ENCODE measurements around the gene SCCPDH.

The SCCPDH gene

DNA sequence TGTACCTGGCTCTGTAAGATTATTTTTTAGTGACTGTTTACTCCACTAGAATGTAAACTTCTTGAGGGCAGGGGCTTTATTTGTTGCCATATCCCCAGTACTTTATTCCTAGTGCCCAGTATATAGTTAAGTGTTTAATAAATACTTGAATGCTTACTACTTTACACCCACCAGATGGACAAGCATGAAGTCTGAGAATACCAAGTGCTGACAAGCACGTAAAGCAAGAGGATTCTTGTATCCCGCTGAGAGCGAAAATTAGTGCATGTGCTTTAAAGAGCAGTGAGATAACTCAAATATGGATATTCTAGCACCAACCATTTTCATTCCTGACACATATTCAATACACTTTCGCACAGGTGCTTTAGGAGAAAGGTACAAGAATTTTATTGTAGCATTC is 1.5 kb upstream of the SCCPDH start:
- H3K79me2 ChIP-seq (ENCODE audit: control insufficient read depth, low read length): peaks cover 31% of the 10 kb centered on the region
- H3K9me2 ChIP-seq (replicated peaks; ENCODE audit: control insufficient read depth, low read length): no peaks in the 10 kb centered on the region
- H3K27me3 ChIP-seq (ENCODE audit: control insufficient read depth, low read length): no peaks in the 10 kb centered on the region
- H3K4me1 ChIP-seq (ENCODE audit: control insufficient read depth, low read length): peaks cover 19% of the 10 kb centered on the region
- H3F3A ChIP-seq (ENCODE audit: control insufficient read depth, insufficient read depth): peaks cover 5% of the 10 kb centered on the region; the same call in 1 of the 2 replicates
- no peak overlapping the region for H3K27ac ChIP-seq (ENCODE audit: low read depth, low read length)
- TF ChIP-seq, protein P1, sequence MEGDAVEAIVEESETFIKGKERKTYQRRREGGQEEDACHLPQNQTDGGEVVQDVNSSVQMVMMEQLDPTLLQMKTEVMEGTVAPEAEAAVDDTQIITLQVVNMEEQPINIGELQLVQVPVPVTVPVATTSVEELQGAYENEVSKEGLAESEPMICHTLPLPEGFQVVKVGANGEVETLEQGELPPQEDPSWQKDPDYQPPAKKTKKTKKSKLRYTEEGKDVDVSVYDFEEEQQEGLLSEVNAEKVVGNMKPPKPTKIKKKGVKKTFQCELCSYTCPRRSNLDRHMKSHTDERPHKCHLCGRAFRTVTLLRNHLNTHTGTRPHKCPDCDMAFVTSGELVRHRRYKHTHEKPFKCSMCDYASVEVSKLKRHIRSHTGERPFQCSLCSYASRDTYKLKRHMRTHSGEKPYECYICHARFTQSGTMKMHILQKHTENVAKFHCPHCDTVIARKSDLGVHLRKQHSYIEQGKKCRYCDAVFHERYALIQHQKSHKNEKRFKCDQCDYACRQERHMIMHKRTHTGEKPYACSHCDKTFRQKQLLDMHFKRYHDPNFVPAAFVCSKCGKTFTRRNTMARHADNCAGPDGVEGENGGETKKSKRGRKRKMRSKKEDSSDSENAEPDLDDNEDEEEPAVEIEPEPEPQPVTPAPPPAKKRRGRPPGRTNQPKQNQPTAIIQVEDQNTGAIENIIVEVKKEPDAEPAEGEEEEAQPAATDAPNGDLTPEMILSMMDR (IDR thresholded peaks at IDR 0.05; ENCODE audit: low read depth, low read length, poor library complexity, severe bottlenecking): no peak
- TF ChIP-seq EZH2phosphoT487 (IDR thresholded peaks at IDR 0.05; ENCODE audit: borderline replicate concordance, low read length): no peak
- no peaks in the 10 kb centered on the region for H4K20me1 ChIP-seq (ENCODE audit: control insufficient read depth, insufficient read depth, low read depth, low read length)
- peaks cover 17% of the 10 kb centered on the region for H3K36me3 ChIP-seq (ENCODE audit: control insufficient read depth, low read length)
- H3K4me2 ChIP-seq (ENCODE audit: low read length): no peak overlapping the region
- peaks cover 4% of the 10 kb centered on the region; the same call in 1 of the 2 replicates for H3K9me3 ChIP-seq (ENCODE audit: control insufficient read depth, insufficient read depth, low read length)
- no peak overlapping the region for H3K4me3 ChIP-seq (ENCODE audit: low read length)

DNA sequence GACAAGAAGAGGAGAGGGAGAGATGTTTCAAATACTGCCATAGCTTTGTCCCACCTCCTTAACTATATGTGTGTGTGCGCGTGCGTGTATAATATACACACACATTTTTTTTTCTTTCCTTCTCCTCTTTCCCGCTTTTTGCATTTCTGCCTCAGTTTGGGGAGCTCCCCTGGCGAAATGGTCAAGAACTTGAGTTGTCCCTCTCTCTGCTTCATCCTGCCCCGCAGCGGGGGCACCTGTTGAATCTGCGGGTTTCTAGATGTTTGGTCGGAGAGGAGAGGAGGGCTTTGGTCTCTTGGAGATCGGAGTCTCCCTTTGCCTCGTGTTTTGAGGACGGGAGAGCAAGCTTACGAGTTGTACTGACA is 504 bp downstream of the SCCPDH start:
- H3K27me3 ChIP-seq (ENCODE audit: control insufficient read depth, low read length): no peaks in the 10 kb centered on the region
- peaks cover 31% of the 10 kb centered on the region for H3K79me2 ChIP-seq (ENCODE audit: control insufficient read depth, low read length)
- no peaks in the 10 kb centered on the region for H4K20me1 ChIP-seq (ENCODE audit: control insufficient read depth, insufficient read depth, low read depth, low read length)
- H3K27ac ChIP-seq (ENCODE audit: low read depth, low read length): peak overlapping the region; percentile 43
- H3F3A ChIP-seq (ENCODE audit: control insufficient read depth, insufficient read depth): peaks cover 5% of the 10 kb centered on the region; the same call in 1 of the 2 replicates
- peaks cover 19% of the 10 kb centered on the region for H3K4me1 ChIP-seq (ENCODE audit: control insufficient read depth, low read length)
- peak overlapping the region; percentile 87 for H3K4me3 ChIP-seq (ENCODE audit: low read length)
- TF ChIP-seq, protein P1 (IDR thresholded peaks at IDR 0.05; ENCODE audit: low read depth, low read length, poor library complexity, severe bottlenecking): no peak
- TF ChIP-seq EZH2phosphoT487 (IDR thresholded peaks at IDR 0.05; ENCODE audit: borderline replicate concordance, low read length): no peak
- peak overlapping the region; percentile 96 for H3K4me2 ChIP-seq (ENCODE audit: low read length)
- H3K9me2 ChIP-seq (replicated peaks; ENCODE audit: control insufficient read depth, low read length): no peaks in the 10 kb centered on the region
- H3K36me3 ChIP-seq (ENCODE audit: control insufficient read depth, low read length): peaks cover 35% of the 10 kb centered on the region
- H3K9me3 ChIP-seq (ENCODE audit: control insufficient read depth, insufficient read depth, low read length): peaks cover 4% of the 10 kb centered on the region; the same call in 1 of the 2 replicates

DNA sequence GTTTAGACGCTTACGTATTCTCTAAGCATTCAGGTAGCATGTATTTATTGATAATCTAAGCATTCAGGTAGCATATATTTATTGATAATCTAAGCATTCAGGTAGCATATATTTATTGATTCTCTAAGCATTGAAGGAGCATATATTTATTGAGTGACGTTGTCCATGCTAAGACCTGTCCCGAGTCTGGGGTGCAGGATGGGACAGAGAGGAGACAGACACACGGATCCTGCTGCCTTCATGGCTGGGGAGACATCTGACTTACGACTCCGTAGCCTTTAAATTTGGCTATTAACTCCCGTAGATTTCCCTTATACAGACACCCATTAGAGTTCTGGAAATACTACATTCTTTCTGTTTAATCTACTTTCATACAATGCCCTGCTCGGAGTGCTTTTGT is 982 bp downstream of the SCCPDH start:
- Histone ChIP-seq H3K4me1 (ENCODE audit: control insufficient read depth, low read length) (peaks cover 19% of the 10 kb centered on the region), H3K9me2 (replicated peaks; ENCODE audit: control insufficient read depth, low read length) (no peaks in the 10 kb centered on the region), H3F3A (ENCODE audit: control insufficient read depth, insufficient read depth) (peaks cover 5% of the 10 kb centered on the region; the same call in 1 of the 2 replicates), H3K4me3 (ENCODE audit: low read length) (peak overlapping the region; percentile 87), H3K9me3 (ENCODE audit: control insufficient read depth, insufficient read depth, low read length) (peaks cover 4% of the 10 kb centered on the region; the same call in 1 of the 2 replicates), H3K36me3 (ENCODE audit: control insufficient read depth, low read length) (peaks cover 40% of the 10 kb centered on the region), H4K20me1 (ENCODE audit: control insufficient read depth, insufficient read depth, low read depth, low read length) (no peaks in the 10 kb centered on the region), H3K27ac (ENCODE audit: low read depth, low read length) (no peak overlapping the region), H3K79me2 (ENCODE audit: control insufficient read depth, low read length) (peaks cover 33% of the 10 kb centered on the region), H3K4me2 (ENCODE audit: low read length) (peak overlapping the region; percentile 96), H3K27me3 (ENCODE audit: control insufficient read depth, low read length) (no peaks in the 10 kb centered on the region)
- TF ChIP-seq EZH2phosphoT487 (IDR thresholded peaks at IDR 0.05; ENCODE audit: borderline replicate concordance, low read length): no peak
- TF ChIP-seq, protein P1 (IDR thresholded peaks at IDR 0.05; ENCODE audit: low read depth, low read length, poor library complexity, severe bottlenecking): no peak
